HFFc6 (cell line): Measurements from ENCODE around the gene RNF144A. TPM values are rescaled to one million over a fixed set of nuclear protein-coding genes. Genes with fewer than 3 reads are reported as not detected.

Experiments
- DNase-seq: peaks from one replicate; pipeline ENCODE4 v3.0.0-alpha.2; 2018
- H3K27ac Mint-ChIP-seq: 2 replicates; pipeline ENCODE4 v1.8.0; 2020; ENCODE audit warnings: mild to moderate bottlenecking, mixed read lengths
- H3K27me3 Mint-ChIP-seq: 2 replicates; pipeline ENCODE4 v1.8.0; 2021; ENCODE audit warnings: mild to moderate bottlenecking, moderate library complexity, mixed read lengths; ENCODE audit not compliant: insufficient read depth
- H3K36me3 Mint-ChIP-seq: 2 replicates; pipeline ENCODE4 v1.8.0; 2021; ENCODE audit warnings: low read depth, mixed read lengths
- H3K4me1 Mint-ChIP-seq: 2 replicates; pipeline ENCODE4 v1.8.0; 2020; ENCODE audit warnings: low read depth, mixed read lengths
- H3K4me3 Mint-ChIP-seq: 2 replicates; pipeline ENCODE4 v1.8.0; 2020; ENCODE audit warnings: mild to moderate bottlenecking, moderate library complexity, mixed read lengths
- H3K9me3 Mint-ChIP-seq: 2 replicates; pipeline ENCODE4 v1.8.0; 2020; ENCODE audit warnings: mild to moderate bottlenecking, mixed read lengths
- CTCF ChIP-seq: fragments of 200-600 bp; sonication (generic); IDR thresholded peaks from 2 replicates; pipeline ENCODE4 v1.5.0; 2021; ENCODE audit warnings: antibody characterized with exemption, mild to moderate bottlenecking
- total RNA-seq, 6 experiments: library from RNA; stranded (reverse); fragmentation: NEBNext Ultra II Directional; extraction: Animal tissue kit (Norgen Biotek cat#: 25700); gene quantifications; 2 replicates in 1 of 6; 3 replicates in 5 of 6; pipeline ENCODE4 v1.2.3, GENCODE V29; 2021

The RNF144A gene
- total RNA-seq, 6 experiments from 2014 or later = not detected

GRCh38 chr2:7028846-7029245 is 111.6 kb downstream of the RNF144A start:
- Mint-ChIP-seq H3K36me3 (peaks cover 9% of the 10 kb centered on the region; the same call in 1 of the 2 replicates), H3K4me3 (no peak overlapping the region), H3K27me3 (peaks cover 2% of the 10 kb centered on the region; the same call in 1 of the 2 replicates), H3K27ac (no peak overlapping the region), H3K9me3 (peaks cover 73% of the 10 kb centered on the region), H3K4me1 (no peaks in the 10 kb centered on the region)
- DNase-seq = no peak
- TF ChIP-seq CTCF = no peak

GRCh38 chr2:7029291-7030059 is 112.3 kb downstream of the RNF144A start:
- no peak for TF ChIP-seq CTCF
- no peak for DNase-seq
- no peak overlapping the region for H3K27ac Mint-ChIP-seq
- H3K4me1 Mint-ChIP-seq = no peaks in the 10 kb centered on the region
- H3K27me3 Mint-ChIP-seq = peaks cover 4% of the 10 kb centered on the region; the same call in 1 of the 2 replicates
- peaks cover 74% of the 10 kb centered on the region for H3K9me3 Mint-ChIP-seq
- H3K4me3 Mint-ChIP-seq = no peak overlapping the region
- peaks cover 9% of the 10 kb centered on the region; the same call in 1 of the 2 replicates for H3K36me3 Mint-ChIP-seq

GRCh38 chr2:7030810-7031209 is 113.6 kb downstream of the RNF144A start:
- H3K4me1 Mint-ChIP-seq = no peaks in the 10 kb centered on the region
- no peak for TF ChIP-seq CTCF
- no peak for DNase-seq
- H3K36me3 Mint-ChIP-seq = peaks cover 9% of the 10 kb centered on the region; the same call in 1 of the 2 replicates
- H3K4me3 Mint-ChIP-seq = no peak overlapping the region
- H3K27me3 Mint-ChIP-seq = peaks cover 5% of the 10 kb centered on the region
- no peak overlapping the region for H3K27ac Mint-ChIP-seq
- peaks cover 84% of the 10 kb centered on the region for H3K9me3 Mint-ChIP-seq

- H3K4me1 Mint-ChIP-seq = no peaks in the 10 kb centered on the region
- peaks cover 5% of the 10 kb centered on the region for H3K27me3 Mint-ChIP-seq
- peaks cover 9% of the 10 kb centered on the region; the same call in 1 of the 2 replicates for H3K36me3 Mint-ChIP-seq
- peaks cover 85% of the 10 kb centered on the region for H3K9me3 Mint-ChIP-seq
- H3K27ac Mint-ChIP-seq = no peak overlapping the region
- no peak overlapping the region for H3K4me3 Mint-ChIP-seq
- TF ChIP-seq CTCF = no peak
- no peak for DNase-seq
These were observed 114.5 kb downstream of the RNF144A start for GRCh38 chr2:7031547-7032245.

- no peak for TF ChIP-seq CTCF
- H3K36me3 Mint-ChIP-seq = peaks cover 9% of the 10 kb centered on the region; the same call in 1 of the 2 replicates
- H3K27ac Mint-ChIP-seq = no peak overlapping the region
- DNase-seq = no peak
- no peaks in the 10 kb centered on the region for H3K4me1 Mint-ChIP-seq
- peaks cover 78% of the 10 kb centered on the region for H3K9me3 Mint-ChIP-seq
- peaks cover 5% of the 10 kb centered on the region for H3K27me3 Mint-ChIP-seq
- H3K4me3 Mint-ChIP-seq = no peak overlapping the region
These were observed 115.2 kb downstream of the RNF144A start for GRCh38 chr2:7032371-7032770.
